Measurements from ENCODE around the gene INSRR. TPM values are rescaled to one million over a fixed set of nuclear protein-coding genes. Genes with fewer than 3 reads are reported as not detected.

INSRR gene
- total and polyA plus RNA-seq, 9 donors, result 0.02 to 0.15 TPM; not detected in 7

DNA sequence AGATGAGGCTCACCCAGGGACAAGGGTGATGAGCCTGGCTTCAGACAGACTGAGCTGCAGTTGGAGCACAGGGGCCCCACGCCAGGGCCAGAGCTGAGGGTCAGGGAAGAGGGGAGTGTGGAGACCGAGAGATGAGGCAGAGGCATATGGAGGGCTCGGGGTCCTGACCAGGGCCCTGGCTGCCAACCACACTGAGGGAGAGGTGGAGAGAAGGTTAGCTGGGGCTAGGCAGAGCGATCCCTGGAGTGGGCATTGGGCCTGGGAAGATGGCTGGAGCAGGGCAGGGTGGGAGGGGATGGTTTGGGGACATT is 42.6 kb upstream of the INSRR start:
- intact Hi-C loops (cut with DNase I), result no loop called here

DNA sequence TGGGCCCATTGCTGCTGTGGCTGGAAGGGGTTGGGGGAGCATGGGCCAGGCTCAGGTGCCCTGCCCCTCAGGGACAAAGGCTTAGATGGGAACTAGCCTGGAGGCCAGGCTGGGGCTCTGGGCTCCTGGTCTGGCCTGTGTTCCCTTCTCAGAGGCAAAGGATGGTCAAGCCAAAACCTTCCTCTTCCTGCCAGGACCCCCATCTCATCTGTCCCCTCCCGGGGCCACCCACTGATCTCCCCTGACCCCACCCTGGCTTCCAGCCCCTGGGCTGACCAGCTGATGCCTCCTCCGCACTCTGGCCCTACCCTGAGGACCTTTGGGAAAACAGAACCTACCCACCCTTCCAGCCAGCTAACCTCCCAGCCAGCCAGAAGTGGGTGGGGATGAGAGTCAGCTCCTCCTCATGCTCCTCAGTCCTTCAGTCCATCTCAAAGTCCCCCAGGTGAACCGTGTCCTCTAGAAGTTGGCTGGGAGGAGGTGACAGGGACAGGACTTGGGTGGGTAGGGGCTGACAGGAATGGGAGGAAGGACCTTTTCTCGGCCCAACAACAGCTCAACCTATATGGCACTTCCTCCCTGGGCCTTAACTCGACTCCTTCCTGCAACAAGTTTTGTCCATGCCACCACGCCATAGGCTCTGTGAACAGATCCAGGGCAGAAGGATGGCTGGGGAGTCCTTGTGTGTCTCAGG is 42.1 kb upstream of the INSRR start:
- intact Hi-C loops (cut with DNase I), result no loop called here
- Histone ChIP-seq H3K27me3 (no peaks in the 10 kb centered on the region), H3K36me3 (no peaks in the 10 kb centered on the region), H3K4me1 (ENCODE audit: insufficient read depth) (peaks cover 37% of the 10 kb centered on the region), H3K27ac (no peak overlapping the region), H3K9me3 (no peaks in the 10 kb centered on the region), H3K4me3 (no peak overlapping the region)
- no peak for DNase-seq
- no peak for TF ChIP-seq EP300 (IDR thresholded peaks at IDR 0.05)
- TF ChIP-seq POLR2A (IDR thresholded peaks at IDR 0.05), result no peak
- TF ChIP-seq, protein P1, sequence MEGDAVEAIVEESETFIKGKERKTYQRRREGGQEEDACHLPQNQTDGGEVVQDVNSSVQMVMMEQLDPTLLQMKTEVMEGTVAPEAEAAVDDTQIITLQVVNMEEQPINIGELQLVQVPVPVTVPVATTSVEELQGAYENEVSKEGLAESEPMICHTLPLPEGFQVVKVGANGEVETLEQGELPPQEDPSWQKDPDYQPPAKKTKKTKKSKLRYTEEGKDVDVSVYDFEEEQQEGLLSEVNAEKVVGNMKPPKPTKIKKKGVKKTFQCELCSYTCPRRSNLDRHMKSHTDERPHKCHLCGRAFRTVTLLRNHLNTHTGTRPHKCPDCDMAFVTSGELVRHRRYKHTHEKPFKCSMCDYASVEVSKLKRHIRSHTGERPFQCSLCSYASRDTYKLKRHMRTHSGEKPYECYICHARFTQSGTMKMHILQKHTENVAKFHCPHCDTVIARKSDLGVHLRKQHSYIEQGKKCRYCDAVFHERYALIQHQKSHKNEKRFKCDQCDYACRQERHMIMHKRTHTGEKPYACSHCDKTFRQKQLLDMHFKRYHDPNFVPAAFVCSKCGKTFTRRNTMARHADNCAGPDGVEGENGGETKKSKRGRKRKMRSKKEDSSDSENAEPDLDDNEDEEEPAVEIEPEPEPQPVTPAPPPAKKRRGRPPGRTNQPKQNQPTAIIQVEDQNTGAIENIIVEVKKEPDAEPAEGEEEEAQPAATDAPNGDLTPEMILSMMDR (IDR thresholded peaks at IDR 0.05), result no peak
- WGBS, 3 donors, result 56 to 72% (median 69%) methylated on average over 6 of the region's 6 CpGs

More for the DNA sequence above, 42.6 kb upstream of the INSRR start:
- Histone ChIP-seq H3K36me3 (no peaks in the 10 kb centered on the region), H3K27me3 (no peaks in the 10 kb centered on the region), H3K4me3 (no peak overlapping the region), H3K4me1 (ENCODE audit: insufficient read depth) (peaks cover 35% of the 10 kb centered on the region), H3K27ac (no peak overlapping the region), H3K9me3 (no peaks in the 10 kb centered on the region)
- DNase-seq, result no peak
- WGBS, 3 donors, result 85 to 94% (median 88%) methylated on average over 4 of the region's 4 CpGs
- TF ChIP-seq, protein P1 (IDR thresholded peaks at IDR 0.05), result no peak
- TF ChIP-seq EP300 (IDR thresholded peaks at IDR 0.05) (no peak), POLR2A (IDR thresholded peaks at IDR 0.05) (no peak)

DNA sequence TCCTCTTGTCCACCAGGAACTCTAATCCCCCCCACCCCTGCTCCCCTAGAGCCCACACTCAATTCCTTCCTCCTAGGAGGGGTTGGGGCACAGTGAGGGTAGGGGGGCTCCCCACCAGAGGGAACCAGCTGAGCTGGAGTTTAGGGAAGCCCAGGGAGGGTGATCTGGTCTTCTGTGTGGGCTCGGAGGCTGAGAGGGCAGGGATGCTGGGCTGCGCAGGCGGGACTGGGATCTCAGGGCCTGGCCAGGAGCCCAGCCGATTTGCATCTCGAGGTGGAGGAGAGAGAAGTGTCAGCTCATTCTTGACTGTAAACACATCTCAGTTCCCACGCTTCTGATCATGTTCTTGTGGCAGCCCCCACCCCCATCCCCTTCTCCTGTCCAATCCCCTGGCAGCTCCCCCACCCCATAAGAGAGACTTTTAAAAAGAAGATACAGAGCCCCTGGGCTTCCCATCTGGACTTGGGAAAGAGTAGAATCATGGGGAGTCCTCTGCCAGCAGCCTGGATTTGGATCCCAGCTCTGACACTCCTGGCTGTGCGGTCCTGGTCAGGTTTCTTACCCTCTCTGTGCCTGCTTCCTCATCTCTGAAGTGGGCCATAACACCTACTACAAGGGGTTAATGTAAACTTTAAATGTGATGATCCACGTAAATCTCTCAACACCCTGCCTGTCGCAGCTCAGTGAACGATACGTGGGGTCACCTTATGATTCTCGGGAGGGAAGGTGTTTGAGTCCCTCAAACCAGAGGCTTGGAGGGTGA is 41.2 kb upstream of the INSRR start:
- 48 to 60% (median 56%) methylated on average over 12 of the region's 12 CpGs for WGBS, 3 donors
- TF ChIP-seq EP300 (IDR thresholded peaks at IDR 0.05), result no peak
- no peak for TF ChIP-seq POLR2A (IDR thresholded peaks at IDR 0.05)
- TF ChIP-seq, protein P1 (IDR thresholded peaks at IDR 0.05), result no peak

DNA sequence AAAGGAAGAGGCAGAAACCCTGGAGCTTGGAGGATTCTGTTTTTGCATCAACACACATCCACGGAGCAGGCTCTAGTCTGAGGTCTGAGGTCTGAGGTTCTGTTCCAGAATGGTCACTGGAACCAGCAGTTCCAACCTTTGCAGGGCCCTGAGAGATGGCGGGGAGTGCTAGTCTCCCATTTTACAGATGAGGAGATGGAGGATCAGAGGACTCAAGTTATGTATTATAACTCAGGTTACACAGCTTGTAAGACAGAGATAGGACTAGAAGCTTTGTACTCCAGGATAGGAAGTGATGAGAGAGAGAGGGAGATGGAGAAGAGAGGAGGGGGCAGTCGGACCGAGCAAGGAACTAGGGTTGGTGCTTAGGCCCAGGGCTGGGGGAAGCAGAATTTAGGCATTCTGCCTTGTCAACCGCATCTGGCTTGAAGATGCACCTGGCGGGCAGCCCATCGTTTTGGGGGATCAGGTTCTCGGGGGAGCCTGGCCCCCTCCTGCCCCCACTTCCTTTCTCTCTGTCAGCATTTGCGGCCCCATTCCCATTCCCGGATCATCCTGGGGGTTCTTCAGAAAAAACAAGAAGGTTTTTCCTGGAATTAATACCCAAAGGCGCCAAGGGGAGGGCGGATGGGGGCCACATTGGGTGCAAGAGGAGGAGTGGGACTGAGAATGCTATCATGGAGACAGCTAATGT is 40.2 kb upstream of the INSRR start:
- H3K4me3 ChIP-seq, result no peak overlapping the region
- peaks cover 38% of the 10 kb centered on the region for H3K4me1 ChIP-seq (ENCODE audit: insufficient read depth)
- H3K27ac ChIP-seq, result no peak overlapping the region
- H3K27me3 ChIP-seq, result no peaks in the 10 kb centered on the region
- DNase-seq, result no peak
- H3K36me3 ChIP-seq, result no peaks in the 10 kb centered on the region
- no peaks in the 10 kb centered on the region for H3K9me3 ChIP-seq
- intact Hi-C loops (cut with DNase I), result no loop called here
- no peak for TF ChIP-seq POLR2A (IDR thresholded peaks at IDR 0.05)
- no peak for TF ChIP-seq EP300 (IDR thresholded peaks at IDR 0.05)
- TF ChIP-seq, protein P1 (IDR thresholded peaks at IDR 0.05), result no peak
- 70 to 82% (median 81%) methylated on average over 12 of the region's 12 CpGs for WGBS, 3 donors

More for the DNA sequence above, 41.2 kb upstream of the INSRR start:
- Histone ChIP-seq H3K9me3 (no peaks in the 10 kb centered on the region), H3K4me1 (ENCODE audit: insufficient read depth) (peaks cover 37% of the 10 kb centered on the region), H3K36me3 (no peaks in the 10 kb centered on the region), H3K4me3 (no peak overlapping the region), H3K27me3 (no peaks in the 10 kb centered on the region), H3K27ac (no peak overlapping the region)
- no peak for DNase-seq
- intact Hi-C loops (cut with DNase I), result no loop called here

Data from ovary (tissue), 9 donors.